22Rv1 (cell line): ENCODE measurements around the gene XRCC3.

Source experiments
- CTCF ChIP-seq: fragments of 450-650 bp; IDR thresholded peaks from 2 replicates; pipeline ENCODE4 v1.5.1; 2017; ENCODE audit warnings: mild to moderate bottlenecking
- ZFX ChIP-seq: fragments of 450-650 bp; IDR thresholded peaks from 2 replicates; pipeline ENCODE4 v1.6.1; 2017; ENCODE audit warnings: antibody characterized with exemption, borderline replicate concordance

- no peak for TF ChIP-seq CTCF
- TF ChIP-seq ZFX: no peak
These were observed 61.4 kb downstream of the XRCC3 start for GRCh38 chr14:103653805-103654204.
